GM21360 (cell line): ENCODE measurements around the gene RASA3.
"Not testable (repeated sequence)": the region's sequence is repeated elsewhere in the genome, so short reads cannot be mapped to it uniquely, and the experiment has no call there.

ENCODE experiments used
- ATAC-seq: cut with Tn5 transposase; IDR thresholded peaks from one replicate; pipeline ENCODE4 v1.9.1; 2021; ENCODE audit warnings: mild to moderate bottlenecking, moderate library complexity; ENCODE audit not compliant: unreplicated experiment

RASA3 gene

DNA sequence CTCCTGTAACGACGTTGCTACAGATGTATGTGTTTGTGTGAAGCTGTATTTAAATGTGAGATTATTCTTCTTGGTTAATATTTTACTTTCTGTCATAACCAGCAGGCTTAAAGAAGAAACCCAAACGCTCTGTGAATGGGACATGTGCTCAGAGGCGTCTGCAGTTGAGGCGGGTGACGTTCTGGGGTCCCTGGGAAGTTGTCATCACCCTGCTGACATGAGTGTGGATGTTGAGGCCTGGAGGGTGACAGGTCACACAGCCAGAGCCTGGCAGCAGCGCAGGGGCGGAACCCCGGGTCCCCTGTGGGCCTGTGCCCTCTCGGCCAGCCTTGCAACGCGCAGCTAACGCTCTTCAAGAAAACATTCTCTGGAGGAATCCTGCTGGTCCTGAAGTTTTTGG lies 16.6 kb downstream of the RASA3 start:
- no peak for ATAC-seq

GRCh38 chr13:114115191-114115671 lies 17.2 kb downstream of the RASA3 start:
- ATAC-seq: no peak

GRCh38 chr13:114114666-114115065 lies 17.8 kb downstream of the RASA3 start:
- ATAC-seq: not testable (repeated sequence)

GRCh38 chr13:114114006-114114640 lies 18.3 kb downstream of the RASA3 start:
- ATAC-seq: no peak

- not testable (repeated sequence) for ATAC-seq
These were observed 19.0 kb downstream of the RASA3 start for GRCh38 chr13:114113395-114113794.

GRCh38 chr13:114112826-114113322 lies 19.5 kb downstream of the RASA3 start:
- ATAC-seq: no peak

GRCh38 chr13:114112231-114112825 lies 20.1 kb downstream of the RASA3 start:
- ATAC-seq: no peak

- ATAC-seq: no peak
These were observed 20.8 kb downstream of the RASA3 start for GRCh38 chr13:114111577-114111976.

DNA sequence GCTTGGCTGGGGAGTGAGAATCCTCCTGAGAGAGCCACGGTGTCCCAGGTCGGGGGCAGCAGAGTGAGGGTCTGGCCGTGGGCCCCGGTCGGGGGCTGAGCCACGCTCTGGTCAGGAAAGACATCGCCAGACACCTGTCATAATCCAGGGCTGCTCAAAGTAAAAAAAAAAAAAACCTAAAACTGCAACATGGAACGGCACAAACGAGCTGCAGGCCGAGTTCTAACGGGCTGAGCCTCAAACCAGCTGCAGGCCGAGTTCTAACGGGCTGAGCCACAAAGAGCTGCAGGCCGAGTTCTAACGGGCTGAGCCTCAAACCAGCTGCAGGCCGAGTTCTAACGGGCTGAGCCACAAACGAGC lies 21.6 kb downstream of the RASA3 start:
- ATAC-seq: not testable (repeated sequence)

DNA sequence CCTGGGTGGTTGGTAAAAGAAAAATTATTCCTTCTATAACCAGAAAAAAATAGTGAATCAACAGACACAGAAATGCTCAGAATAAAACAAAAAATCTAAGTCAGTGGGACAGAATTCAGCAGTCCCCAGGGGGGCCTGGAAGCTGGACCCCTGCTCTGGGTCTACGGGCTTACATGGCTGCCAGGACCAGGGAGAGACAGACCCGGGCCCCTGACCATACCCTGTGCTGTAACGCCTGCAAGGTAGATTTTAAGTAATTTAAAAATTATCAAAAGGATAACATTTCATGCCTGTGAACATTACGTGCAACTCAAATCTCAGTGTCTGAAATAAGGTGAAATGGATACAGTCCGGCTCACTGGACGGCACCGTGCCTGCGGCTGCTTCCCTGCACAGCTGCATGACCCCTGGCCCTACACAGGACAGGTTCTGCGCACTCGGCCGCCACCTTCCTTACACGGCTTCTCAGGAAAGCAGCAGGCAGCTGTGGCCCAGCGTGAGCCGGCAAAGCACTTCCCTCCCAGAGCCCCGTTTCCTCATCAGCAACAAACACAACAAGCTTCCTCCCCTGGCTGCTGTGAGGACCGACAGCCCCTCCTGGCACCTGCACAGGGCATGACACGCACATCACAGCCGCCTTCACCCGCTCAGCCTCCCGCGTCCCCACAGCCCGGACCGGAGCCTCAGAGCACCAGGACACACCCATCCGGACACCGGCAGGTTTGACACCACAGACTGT lies 22.2 kb downstream of the RASA3 start:
- no peak for ATAC-seq

DNA sequence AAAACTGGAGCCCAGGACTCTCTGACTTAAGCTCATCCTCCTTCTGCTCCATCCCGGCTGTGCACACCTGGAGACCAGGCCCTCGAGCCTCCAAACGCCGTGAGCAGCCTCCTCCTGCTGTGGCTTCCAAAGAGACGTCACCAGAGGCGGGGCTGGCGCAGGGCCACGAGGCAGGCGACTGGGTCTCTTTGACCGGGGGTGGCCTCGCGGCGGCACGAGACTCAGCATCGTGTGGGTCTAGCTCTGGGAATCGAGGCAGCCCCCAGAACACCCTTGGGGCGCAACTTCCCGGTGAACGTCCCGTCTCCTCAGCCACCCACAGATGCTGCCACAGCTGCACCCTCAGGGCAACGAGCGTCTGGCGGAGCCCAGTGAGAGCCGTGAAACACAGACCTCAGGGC lies 22.8 kb downstream of the RASA3 start:
- no peak for ATAC-seq

- no peak for ATAC-seq
These were observed 23.5 kb downstream of the RASA3 start for GRCh38 chr13:114108894-114109293.

DNA sequence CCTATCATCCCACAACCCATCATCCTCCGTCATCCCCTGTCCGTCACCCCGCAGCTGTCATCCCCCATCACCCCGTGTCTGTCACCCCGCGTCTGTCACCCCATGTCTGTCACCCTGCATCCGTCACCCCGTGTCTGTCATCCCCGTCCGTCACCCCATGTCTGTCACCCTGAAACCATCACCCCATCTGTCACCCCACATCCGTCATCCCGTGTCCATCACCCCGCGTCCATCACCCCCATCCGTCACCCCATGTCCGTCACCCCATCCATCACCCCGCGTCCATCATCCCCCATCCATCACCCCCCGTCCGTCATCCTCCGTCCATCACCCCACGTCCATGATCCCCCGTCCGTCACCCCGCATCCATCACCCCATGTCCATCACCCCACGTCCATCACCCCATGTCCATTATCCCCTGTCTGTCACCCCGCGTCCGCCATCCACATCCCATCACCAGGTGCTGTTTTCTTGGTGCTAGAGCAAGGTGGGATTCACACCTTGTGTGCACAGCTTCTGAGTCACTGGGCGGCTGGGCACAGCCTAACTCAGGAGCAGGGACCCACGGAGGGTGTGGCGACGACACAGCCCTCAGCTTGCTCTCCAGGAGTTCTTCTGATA lies 24.2 kb downstream of the RASA3 start:
- ATAC-seq: no peak

DNA sequence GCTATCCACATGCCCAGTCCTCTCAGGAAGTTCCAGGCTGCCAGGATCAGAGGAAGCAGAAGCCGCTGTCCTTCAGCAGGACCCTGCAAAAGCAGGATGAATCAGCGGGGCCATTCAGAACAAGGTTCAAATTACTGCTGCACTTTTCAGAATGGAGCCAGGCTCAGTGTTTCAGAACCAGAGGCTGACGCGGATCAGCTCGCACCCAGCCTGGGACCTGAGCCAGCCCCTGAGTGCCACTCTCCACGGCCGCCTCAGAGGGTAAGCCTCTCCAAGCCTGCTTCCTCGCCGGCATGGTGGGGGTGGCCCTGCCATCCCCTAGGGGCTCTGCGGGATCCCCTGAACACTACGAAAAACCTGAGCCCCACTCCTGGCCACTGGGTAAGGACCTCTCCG lies 24.7 kb downstream of the RASA3 start:
- ATAC-seq: no peak

- no peak for ATAC-seq
These were observed 25.3 kb downstream of the RASA3 start for GRCh38 chr13:114106991-114107685.

- ATAC-seq: no peak
These were observed 25.9 kb downstream of the RASA3 start for GRCh38 chr13:114106526-114106925.

- ATAC-seq: no peak
These were observed 26.8 kb downstream of the RASA3 start for GRCh38 chr13:114105521-114106225.

DNA sequence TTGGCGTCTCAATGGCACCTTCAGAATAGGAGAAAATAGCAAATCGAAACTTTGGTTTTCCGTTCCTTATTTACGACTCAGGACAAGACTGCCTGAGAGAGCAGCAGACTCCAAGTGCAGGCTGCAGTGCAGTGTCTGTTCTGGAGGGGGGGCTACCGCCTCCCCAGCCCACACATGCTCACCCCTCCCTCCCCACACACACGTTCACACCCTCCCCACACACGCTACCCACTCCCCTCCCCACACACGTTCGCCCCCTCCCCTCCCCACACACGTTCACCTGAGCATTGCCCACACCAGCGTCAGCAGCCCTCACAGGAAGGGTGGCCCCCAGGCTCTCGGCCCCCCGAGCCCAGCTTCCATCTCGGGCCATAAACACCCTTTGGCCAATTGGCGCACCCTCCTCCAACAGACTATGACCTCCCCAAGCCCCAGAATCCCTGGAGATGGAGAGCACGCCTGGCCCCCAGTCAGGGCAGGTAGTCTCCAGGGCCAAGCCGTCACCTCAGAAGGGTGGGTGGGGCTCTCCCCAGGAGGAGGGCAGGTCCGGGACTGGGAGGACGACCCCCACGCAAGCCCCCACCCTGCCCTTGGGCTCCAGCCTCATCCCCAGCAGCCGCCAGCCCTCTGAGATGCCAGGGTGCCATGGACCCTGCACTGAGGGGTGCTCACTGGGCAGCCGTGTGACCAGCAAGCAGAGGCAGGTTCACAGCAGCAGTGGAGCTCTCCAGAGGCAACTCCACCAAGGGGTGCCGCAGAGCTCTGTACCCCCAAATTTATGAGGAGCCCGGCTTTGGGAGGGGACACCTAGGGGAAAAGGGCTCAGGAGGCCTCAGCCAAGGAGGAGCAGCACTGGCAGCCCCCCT lies 27.5 kb downstream of the RASA3 start:
- ATAC-seq: no peak
